Muscle of leg (tissue), 11 donors: Measurements from ENCODE around the gene LAMA4. TPM values are rescaled to one million over a fixed set of nuclear protein-coding genes. Genes with fewer than 3 reads are reported as not detected.

Source experiments
- DNase-seq: peaks from one replicate; pipeline ENCODE4 v3.0.0; 2013
- H3K27ac ChIP-seq: one replicate; pipeline ENCODE4 v1.5.1; 2013; ENCODE audit warnings: mild to moderate bottlenecking, low read length, control low read depth
- H3K27me3 ChIP-seq: one replicate; pipeline ENCODE4 v1.6.1; 2013; ENCODE audit warnings: low read length; ENCODE audit not compliant: control insufficient read depth, insufficient read depth
- H3K36me3 ChIP-seq: one replicate; pipeline ENCODE4 v1.6.1; 2013; ENCODE audit warnings: low read length; ENCODE audit not compliant: control insufficient read depth, insufficient read depth
- H3K4me1 ChIP-seq: one replicate; pipeline ENCODE4 v1.6.1; 2013; ENCODE audit warnings: low read length; ENCODE audit not compliant: control insufficient read depth, insufficient read depth
- H3K4me3 ChIP-seq: one replicate; pipeline ENCODE4 v1.5.1; 2013; ENCODE audit warnings: low read length, control low read depth
- H3K9me3 ChIP-seq: replicated peaks from 2 replicates; pipeline ENCODE4 v1.6.1; 2013; ENCODE audit warnings: low read depth, low read length; ENCODE audit not compliant: control insufficient read depth
- WGBS: methylation state at CpG from one replicate; pipeline ENCODE4 v1.1.5; 2013; ENCODE audit warnings: missing lambda C conversion rate; ENCODE audit not compliant: insufficient coverage; 5-methylcytosine and 5-hydroxymethylcytosine counted together
- polyA plus RNA-seq, 8 donors: library from polyadenylated mRNA; unstranded; fragments of 120-200 nt; gene quantifications; one replicate each; pipeline versions ENCODE4 v1.2.1 to v1.2.3, GENCODE V29; 2013; ENCODE audit warnings: inconsistent platforms in 1 of 8, low replicate concordance in 1 of 8; ENCODE audit not compliant: insufficient read length in 8 of 8, insufficient read depth in 1 of 8
- total RNA-seq: library from RNA; stranded (reverse); fragments of 120-200 nt; gene quantifications from one replicate; pipeline ENCODE4 v1.2.4, GENCODE V29; 2013

LAMA4 gene
- total and polyA plus RNA-seq, 9 donors: 123 to 249 (median 188) TPM

DNA sequence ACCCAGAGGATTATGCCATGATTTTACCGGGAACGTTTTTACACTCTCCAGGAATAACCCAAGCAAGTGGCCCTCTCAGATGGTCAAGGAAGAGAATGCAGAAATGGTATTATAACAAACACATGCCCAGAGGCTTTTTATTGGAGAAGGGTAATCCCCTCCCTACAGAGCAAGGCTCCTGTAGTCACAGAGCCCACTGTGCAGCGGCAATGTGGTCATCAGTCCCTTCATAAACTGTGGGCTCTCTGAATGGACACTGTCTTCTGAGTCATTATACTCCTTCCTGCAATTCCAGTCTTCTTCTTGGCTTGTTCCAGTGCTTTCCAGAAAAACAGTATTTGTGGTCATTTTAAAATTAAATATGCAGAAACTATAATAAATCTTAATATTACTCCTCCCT is 74.7 kb downstream of the LAMA4 start:
- Histone ChIP-seq H3K27me3 (no peaks in the 10 kb centered on the region), H3K9me3 (no peaks in the 10 kb centered on the region), H3K4me1 (peaks cover 11% of the 10 kb centered on the region), H3K36me3 (peaks cover 42% of the 10 kb centered on the region), H3K27ac (no peak overlapping the region), H3K4me3 (no peak overlapping the region)
- DNase-seq: no peak
- no CpG with 5 or more reads among the region's 3 CpGs for WGBS

DNA sequence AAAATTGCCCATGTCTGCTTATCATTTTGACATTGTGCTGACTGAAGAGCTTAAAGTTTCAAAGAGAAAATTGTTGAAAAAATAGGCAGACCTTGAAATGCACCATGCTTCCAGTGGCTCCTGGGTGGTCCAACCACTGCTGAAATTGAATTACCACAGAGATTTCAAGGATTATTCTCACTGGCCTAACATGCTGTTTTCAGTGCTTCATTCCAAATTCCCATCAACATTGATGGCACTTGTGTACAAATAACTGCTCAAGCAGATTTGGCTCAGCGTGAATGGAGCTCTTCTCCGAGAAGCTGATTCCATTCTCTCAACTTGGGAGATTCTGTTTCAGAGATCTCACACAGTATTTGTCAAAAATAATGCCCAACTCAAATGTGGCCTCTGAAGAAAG is 75.5 kb downstream of the LAMA4 start:
- WGBS: 80% methylated on average over 2 of the region's 2 CpGs
- H3K36me3 ChIP-seq: peaks cover 47% of the 10 kb centered on the region
- H3K9me3 ChIP-seq: no peaks in the 10 kb centered on the region
- DNase-seq: peak; percentile 66
- peaks cover 11% of the 10 kb centered on the region for H3K4me1 ChIP-seq
- H3K27ac ChIP-seq: no peak overlapping the region
- no peak overlapping the region for H3K4me3 ChIP-seq
- no peaks in the 10 kb centered on the region for H3K27me3 ChIP-seq

DNA sequence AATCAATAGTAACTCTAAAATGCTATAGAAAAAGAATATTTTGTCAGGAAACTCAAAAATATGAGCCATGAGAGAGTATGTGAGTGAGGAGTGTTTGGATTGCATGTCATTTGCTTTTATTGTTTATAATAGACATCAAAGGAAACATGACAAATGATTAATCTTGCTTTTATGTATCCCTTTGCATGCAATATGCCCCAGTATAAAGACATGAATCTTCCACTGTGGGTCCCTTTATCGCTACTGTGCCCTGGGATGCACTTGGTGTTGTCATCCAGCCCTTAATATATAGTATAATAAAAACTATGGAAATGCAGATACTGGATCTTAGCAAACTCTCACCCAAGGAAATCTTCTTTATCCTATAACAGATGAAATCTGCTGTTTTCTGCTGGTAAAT is 77.3 kb downstream of the LAMA4 start:
- H3K36me3 ChIP-seq: peaks cover 48% of the 10 kb centered on the region
- no peaks in the 10 kb centered on the region for H3K27me3 ChIP-seq
- no peak overlapping the region for H3K4me3 ChIP-seq
- H3K27ac ChIP-seq: no peak overlapping the region
- WGBS: no CpG with 5 or more reads among the region's 1 CpG
- H3K9me3 ChIP-seq: no peaks in the 10 kb centered on the region
- peaks cover 8% of the 10 kb centered on the region for H3K4me1 ChIP-seq
- DNase-seq: no peak

DNA sequence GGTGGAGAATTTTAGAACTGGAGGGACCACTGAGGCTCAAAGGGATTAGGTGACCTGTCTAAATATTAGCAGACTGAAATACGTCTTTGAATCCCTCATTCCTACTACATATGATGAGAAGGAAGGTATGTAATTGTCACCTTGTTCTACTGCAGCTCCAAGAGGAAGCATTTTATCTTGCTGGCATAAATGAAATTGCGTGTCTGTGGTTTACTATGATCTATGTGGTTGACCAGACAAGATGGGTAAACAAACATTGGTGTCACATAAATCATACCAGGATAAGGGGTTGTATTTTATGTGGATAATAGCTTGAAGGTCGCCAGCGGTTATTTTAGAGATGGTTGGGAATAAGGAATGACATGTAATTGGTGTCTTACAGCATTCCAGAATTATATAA is 78.2 kb downstream of the LAMA4 start:
- H3K9me3 ChIP-seq: no peaks in the 10 kb centered on the region
- H3K4me3 ChIP-seq: no peak overlapping the region
- DNase-seq: no peak
- H3K27ac ChIP-seq: no peak overlapping the region
- H3K4me1 ChIP-seq: peaks cover 8% of the 10 kb centered on the region
- H3K27me3 ChIP-seq: no peaks in the 10 kb centered on the region
- H3K36me3 ChIP-seq: peaks cover 56% of the 10 kb centered on the region
- 100% methylated on average over 1 of the region's 4 CpGs for WGBS

DNA sequence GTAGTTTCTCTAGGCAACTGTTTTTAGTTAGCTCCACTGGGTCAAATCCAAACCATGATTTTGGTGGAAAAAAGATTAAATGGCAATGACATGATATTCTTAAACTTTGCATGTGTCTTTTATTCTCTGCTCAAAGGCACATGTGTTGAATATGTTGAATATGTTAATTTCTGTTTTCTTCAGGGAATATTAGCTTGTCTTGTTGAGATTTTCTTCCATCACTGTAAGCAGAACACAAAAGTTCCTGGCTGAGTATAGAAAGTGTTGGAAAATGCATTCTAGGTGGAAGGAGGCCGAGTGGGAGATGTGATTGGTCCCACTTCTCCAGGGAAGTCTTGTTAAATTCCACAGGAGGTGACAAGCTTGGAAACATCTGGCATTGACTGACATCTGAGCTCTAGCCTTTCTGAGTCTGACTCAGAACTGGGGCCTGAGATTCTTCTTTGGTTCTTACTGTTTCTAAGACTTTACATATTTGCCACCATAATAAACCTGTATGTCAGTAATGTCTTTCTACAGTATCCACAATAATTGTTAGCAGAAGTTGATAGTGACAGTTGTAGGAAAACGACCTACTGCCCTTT is 81.1 kb downstream of the LAMA4 start:
- peaks cover 64% of the 10 kb centered on the region for H3K36me3 ChIP-seq
- 40% methylated on average over 1 of the region's 2 CpGs for WGBS
- no peaks in the 10 kb centered on the region for H3K4me1 ChIP-seq
- H3K27me3 ChIP-seq: no peaks in the 10 kb centered on the region
- H3K4me3 ChIP-seq: no peak overlapping the region
- no peaks in the 10 kb centered on the region for H3K9me3 ChIP-seq
- H3K27ac ChIP-seq: no peak overlapping the region
- peak; percentile 44 for DNase-seq

DNA sequence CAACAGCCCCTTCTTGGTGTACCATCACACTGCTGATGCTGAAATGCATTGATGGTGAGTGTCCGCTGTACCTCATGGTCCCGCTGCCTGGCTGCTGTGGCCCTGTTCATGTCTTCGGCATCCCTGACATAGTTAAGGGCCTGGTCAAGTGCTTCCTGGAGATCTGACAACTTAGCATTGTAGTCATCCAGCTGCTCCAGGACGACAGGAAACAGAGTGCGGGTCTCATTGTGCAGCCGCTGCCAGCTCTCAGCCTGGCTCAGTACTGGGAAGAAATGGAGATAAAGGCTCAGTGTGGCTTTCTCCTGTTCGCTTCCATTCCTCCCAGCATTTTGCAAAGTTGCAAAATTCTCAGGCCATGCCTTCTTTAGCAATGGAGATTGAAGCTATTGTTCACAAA is 81.8 kb downstream of the LAMA4 start:
- Histone ChIP-seq H3K9me3 (no peaks in the 10 kb centered on the region), H3K4me3 (no peak overlapping the region), H3K36me3 (peaks cover 65% of the 10 kb centered on the region), H3K27me3 (no peaks in the 10 kb centered on the region), H3K4me1 (no peaks in the 10 kb centered on the region), H3K27ac (no peak overlapping the region)
- WGBS: 71% methylated on average over 6 of the region's 7 CpGs
- no peak for DNase-seq

DNA sequence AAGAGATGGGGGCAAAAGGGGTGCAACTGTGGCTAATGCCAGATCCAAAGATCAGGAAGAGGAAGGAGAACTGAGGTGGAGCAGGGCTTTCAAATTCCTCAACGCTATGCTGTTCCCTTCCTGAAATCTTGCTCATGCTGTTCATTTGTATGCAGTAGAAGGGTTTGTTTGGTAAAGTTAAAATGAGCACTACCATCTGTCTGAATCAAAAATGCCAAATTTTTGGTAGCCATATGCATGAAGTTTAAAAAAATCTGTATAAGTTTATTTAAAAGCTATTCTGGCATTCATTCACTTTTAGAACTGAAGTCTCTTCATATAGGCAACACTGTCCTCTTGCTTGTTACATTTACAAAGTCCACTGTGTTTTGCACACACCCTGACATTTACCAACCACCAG is 84.8 kb downstream of the LAMA4 start:
- H3K4me3 ChIP-seq: no peak overlapping the region
- H3K36me3 ChIP-seq: peaks cover 60% of the 10 kb centered on the region
- no peaks in the 10 kb centered on the region for H3K9me3 ChIP-seq
- no peaks in the 10 kb centered on the region for H3K27me3 ChIP-seq
- no peaks in the 10 kb centered on the region for H3K4me1 ChIP-seq
- WGBS: no CpG with 5 or more reads among the region's 1 CpG
- H3K27ac ChIP-seq: no peak overlapping the region
- no peak for DNase-seq

DNA sequence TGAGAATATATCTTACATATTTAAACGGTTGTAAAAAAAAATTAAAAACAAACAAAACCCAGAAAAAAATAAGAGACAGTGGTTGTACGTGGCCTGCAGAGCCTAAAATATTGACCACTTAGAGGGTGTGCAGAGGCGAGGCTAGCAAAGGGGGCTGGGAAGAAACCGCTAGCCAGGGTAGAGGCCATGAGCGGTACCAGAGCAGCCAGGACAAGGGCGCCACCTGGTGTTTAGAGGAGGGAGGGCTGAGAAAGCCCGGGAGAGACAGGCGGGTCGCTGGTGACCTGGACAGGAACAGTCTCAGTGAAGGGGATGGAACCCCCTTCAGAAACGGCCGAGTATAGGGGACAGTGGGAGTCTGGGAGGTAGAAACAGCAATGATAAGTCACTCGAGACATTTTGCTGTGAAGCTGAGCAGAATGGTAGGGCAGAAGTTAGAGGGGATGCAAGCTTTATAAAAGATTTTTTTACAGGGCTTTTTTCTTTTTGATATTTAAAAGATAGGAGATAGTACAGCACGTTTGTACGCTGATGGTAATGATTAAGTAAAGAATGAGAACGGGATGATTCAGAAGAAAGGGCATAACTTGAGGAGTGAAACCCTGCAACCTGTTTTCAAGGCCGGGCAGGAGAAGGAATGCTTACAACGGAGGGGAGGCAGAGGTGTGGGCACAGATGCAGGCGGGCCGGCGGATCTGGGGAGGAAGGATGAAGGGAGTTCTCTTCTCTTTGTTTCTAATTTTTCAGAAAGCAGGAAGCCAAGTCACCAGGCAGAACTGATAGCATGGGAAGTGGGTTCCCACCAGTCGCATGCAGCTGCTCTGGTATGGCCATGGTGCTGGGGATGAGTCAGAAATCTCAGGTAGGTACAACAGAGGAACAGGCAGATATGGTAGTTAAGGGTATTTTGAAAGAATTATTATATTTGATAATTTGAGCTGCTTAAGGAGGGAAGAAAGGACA is 90.8 kb downstream of the LAMA4 start:
- Histone ChIP-seq H3K27me3 (no peaks in the 10 kb centered on the region), H3K9me3 (no peaks in the 10 kb centered on the region), H3K4me3 (no peak overlapping the region), H3K36me3 (peaks cover 58% of the 10 kb centered on the region), H3K4me1 (no peaks in the 10 kb centered on the region), H3K27ac (no peak overlapping the region)
- peak; percentile 44 for DNase-seq
- 44% methylated on average over 16 of the region's 21 CpGs for WGBS

DNA sequence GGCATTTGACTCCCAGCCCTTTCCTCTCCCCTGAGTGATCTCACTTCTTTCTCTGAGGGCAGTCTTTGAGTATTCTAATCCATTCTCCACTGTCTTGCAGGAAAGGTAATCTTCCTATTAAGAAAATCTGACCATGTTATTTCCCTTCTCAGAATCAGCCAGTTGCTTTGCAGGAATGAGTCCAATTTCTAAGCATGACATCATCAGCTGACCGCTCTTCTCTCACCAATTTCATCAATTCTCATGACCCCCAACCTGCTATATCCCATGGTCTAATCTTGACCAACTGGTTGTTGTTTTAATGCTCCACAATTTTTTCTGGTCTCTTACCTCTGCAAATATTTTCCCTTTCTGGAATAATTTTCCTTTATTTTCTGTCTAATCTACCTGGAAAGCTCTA is 93.6 kb downstream of the LAMA4 start:
- H3K9me3 ChIP-seq: no peaks in the 10 kb centered on the region
- H3K27me3 ChIP-seq: no peaks in the 10 kb centered on the region
- H3K27ac ChIP-seq: no peak overlapping the region
- peaks cover 61% of the 10 kb centered on the region for H3K36me3 ChIP-seq
- H3K4me3 ChIP-seq: no peak overlapping the region
- DNase-seq: no peak
- 62% methylated on average over 1 of the region's 1 CpG for WGBS
- no peaks in the 10 kb centered on the region for H3K4me1 ChIP-seq

DNA sequence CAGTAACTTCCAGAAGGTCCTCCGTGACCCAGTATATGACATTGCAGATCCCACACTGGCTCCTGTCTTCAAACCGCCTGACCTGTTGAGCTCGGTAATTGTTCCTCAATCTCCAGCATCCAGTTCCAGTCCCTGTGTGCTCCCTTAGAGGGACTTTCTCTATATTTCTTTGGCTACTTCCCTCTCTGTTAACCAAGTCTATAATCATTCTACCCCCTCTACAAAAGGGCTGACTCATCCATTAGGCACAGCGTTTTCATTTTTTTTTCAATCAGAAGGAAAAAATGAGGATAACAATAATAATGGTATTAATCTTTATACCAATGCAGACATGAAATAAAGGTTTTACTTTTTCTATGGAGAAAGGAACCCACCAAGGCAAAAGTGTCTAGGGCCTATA is 97.7 kb downstream of the LAMA4 start:
- Histone ChIP-seq H3K9me3 (no peaks in the 10 kb centered on the region), H3K36me3 (peaks cover 39% of the 10 kb centered on the region), H3K27ac (no peak overlapping the region), H3K4me3 (no peak overlapping the region), H3K27me3 (no peaks in the 10 kb centered on the region), H3K4me1 (no peaks in the 10 kb centered on the region)
- WGBS: 97% methylated on average over 3 of the region's 4 CpGs
- no peak for DNase-seq
